ENCODE measurements around the gene PRG3.
A peak's percentile ranks its signal among the peaks of the same experiment; 100 is the strongest.

The PRG3 gene

GRCh38 chr11:57380975-57381374 lies at the start of gene PRG3:
Gene PRG3 (minus strand): TSS chr11:57381150. CDS start chr11:57380708, 442 bp downstream.
- no peak for DNase-seq

- no peak for DNase-seq
Observed at GRCh38 chr11:57429946-57430345, 49.0 kb upstream of the PRG3 start.

- no peak for DNase-seq
Observed at GRCh38 chr11:57428643-57429042, 47.7 kb upstream of the PRG3 start.

GRCh38 chr11:57427727-57428082 lies 46.8 kb upstream of the PRG3 start:
- no peak for DNase-seq

- peak; percentile 67 for DNase-seq
Observed at GRCh38 chr11:57426929-57427726, 46.2 kb upstream of the PRG3 start, which contains the start of gene SLC43A3. Gene SLC43A3 (minus strand): TSS chr11:57427121. CDS start chr11:57426172, 949 bp downstream.

GRCh38 chr11:57426439-57426928 lies 45.5 kb upstream of the PRG3 start:
- DNase-seq = no peak

- DNase-seq = no peak
Observed at GRCh38 chr11:57425565-57426438, 44.9 kb upstream of the PRG3 start.

GRCh38 chr11:57424792-57425564 lies 44.0 kb upstream of the PRG3 start:
- DNase-seq = peak; percentile 86

- no peak for DNase-seq
Observed at GRCh38 chr11:57424137-57424791, 43.3 kb upstream of the PRG3 start.

GRCh38 chr11:57422669-57423068 lies 41.7 kb upstream of the PRG3 start:
- DNase-seq = no peak

GRCh38 chr11:57421805-57422204 lies 40.9 kb upstream of the PRG3 start:
- peak; percentile 22 for DNase-seq

GRCh38 chr11:57421066-57421465 lies 40.1 kb upstream of the PRG3 start:
- no peak for DNase-seq

- DNase-seq = no peak
Observed at GRCh38 chr11:57419146-57419545, 38.2 kb upstream of the PRG3 start.

- DNase-seq = no peak
Observed at GRCh38 chr11:57418131-57418530, 37.2 kb upstream of the PRG3 start.

GRCh38 chr11:57417056-57417455 lies 36.1 kb upstream of the PRG3 start:
- no peak for DNase-seq

GRCh38 chr11:57416436-57416835 lies 35.5 kb upstream of the PRG3 start:
- DNase-seq = no peak

- no peak for DNase-seq
Observed at GRCh38 chr11:57414612-57415212, 33.8 kb upstream of the PRG3 start.

- DNase-seq = no peak
Observed at GRCh38 chr11:57413681-57414080, 32.7 kb upstream of the PRG3 start.

- no peak for DNase-seq
Observed at GRCh38 chr11:57410287-57410686, 29.3 kb upstream of the PRG3 start.

- DNase-seq = no peak
Observed at GRCh38 chr11:57409321-57410100, 28.6 kb upstream of the PRG3 start.

GRCh38 chr11:57408771-57409170 lies 27.8 kb upstream of the PRG3 start:
- no peak for DNase-seq

Measured in CD4-positive, alpha-beta T cell treated with Interleukin-17A for 1 hour (primary cell).